ENCODE results near the gene NOL11.

DNA sequence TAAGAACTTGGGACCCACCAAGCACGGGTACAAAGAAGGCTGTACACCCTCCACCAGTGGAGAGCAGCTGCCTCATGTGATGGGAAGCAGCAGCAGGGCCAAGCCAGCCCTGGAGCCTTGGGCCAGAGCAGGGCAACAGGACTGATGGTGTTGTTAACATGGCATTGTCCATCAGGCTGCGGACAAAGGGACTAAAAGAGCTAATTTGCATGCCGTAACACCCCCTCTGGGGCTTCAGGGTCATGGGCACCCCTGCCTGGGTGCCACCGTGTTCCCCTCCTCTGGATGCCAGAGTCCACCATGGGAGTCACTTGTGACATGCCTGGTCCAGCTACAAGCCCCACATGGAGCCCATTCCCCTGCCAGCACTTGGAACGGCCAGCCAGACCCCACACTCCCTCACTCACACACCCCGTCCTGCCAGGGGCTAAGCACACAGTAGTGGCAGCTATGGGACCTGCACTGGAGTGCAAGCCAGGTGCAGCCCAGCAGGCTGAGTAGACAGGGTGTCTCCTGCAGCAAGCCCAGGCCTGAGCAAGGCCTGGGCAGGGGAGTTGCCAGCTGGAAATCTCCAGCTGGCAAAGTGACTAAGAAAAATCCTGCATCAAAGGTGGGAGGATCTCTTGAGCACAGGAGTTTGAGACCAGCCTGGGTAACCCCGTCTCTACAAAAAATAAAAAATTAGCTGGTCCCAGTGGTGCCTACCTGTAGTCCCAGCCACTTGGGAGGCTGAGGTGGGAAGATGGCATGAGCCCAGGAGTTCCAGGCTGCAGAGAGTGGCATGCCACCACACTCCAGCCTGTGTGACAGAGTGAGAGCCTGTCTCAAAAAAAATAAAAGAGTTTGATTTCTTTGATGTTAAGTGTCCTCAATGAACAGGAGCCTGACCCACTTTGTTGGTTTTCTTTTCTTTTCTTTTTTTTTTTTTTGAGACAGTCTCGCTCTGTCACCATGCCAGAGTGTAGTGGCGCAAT is 33.7 kb downstream of the NOL11 start:
- TF ChIP-seq CEBPB (IDR thresholded peaks at IDR 0.05) = no peak
- no peak for TF ChIP-seq TCF12 (IDR thresholded peaks at IDR 0.05; ENCODE audit: low read depth)
- no peak for TF ChIP-seq TAF1 (IDR thresholded peaks at IDR 0.05; ENCODE audit: low read depth)
- no peak for TF ChIP-seq NFIC (IDR thresholded peaks at IDR 0.05)
- TF ChIP-seq MAX (IDR thresholded peaks at IDR 0.05) = no peak
- TF ChIP-seq YY1 (IDR thresholded peaks at IDR 0.05; ENCODE audit: low read depth) = no peak
- TF ChIP-seq TEAD4 (IDR thresholded peaks at IDR 0.05) = no peak
- TF ChIP-seq EP300 (IDR thresholded peaks at IDR 0.05; ENCODE audit: borderline replicate concordance) = no peak
- TF ChIP-seq ZBTB7A (IDR thresholded peaks at IDR 0.05; ENCODE audit: low read depth) = no peak
- TF ChIP-seq CREB1 (IDR thresholded peaks at IDR 0.05; ENCODE audit: low read depth) = no peak
- no peak for TF ChIP-seq USF1 (IDR thresholded peaks at IDR 0.05)
- TF ChIP-seq REST (IDR thresholded peaks at IDR 0.05; ENCODE audit: low read depth) = no peak
- TF ChIP-seq RAD21 (IDR thresholded peaks at IDR 0.05; ENCODE audit: low read depth) = no peak
